Prostate gland (tissue), 2 donors: ENCODE results near the gene PSD4.

ENCODE experiments used
- CTCF ChIP-seq, 4 experiments: fragments of 200-600 bp in 2 of 4; fragments of 450-650 bp in 2 of 4; sonication (generic) in 2 of 4; IDR thresholded peaks; 1 replicate in 3 of 4; 2 replicates in 1 of 4; pipeline ENCODE4 v1.5.1; 2016 to 2019; ENCODE audit warnings: antibody characterized with exemption in 4 of 4, mild to moderate bottlenecking in 2 of 4, moderate library complexity in 2 of 4
- POLR2A ChIP-seq: fragments of 450-650 bp; IDR thresholded peaks from one replicate; pipeline ENCODE4 v1.6.1; 2016; ENCODE audit warnings: antibody characterized with exemption, mild to moderate bottlenecking
- POLR2AphosphoS5 ChIP-seq: sonication (generic); formaldehyde crosslinking; IDR thresholded peaks from one replicate; pipeline ENCODE4 v1.6.1; 2017; ENCODE audit warnings: antibody characterized with exemption

- no peak for TF ChIP-seq CTCF (IDR thresholded peaks at IDR 0.05)
- TF ChIP-seq POLR2AphosphoS5 = no peak
- no peak for TF ChIP-seq POLR2A
Measured at GRCh38 chr2:113219889-113220641, 46.3 kb downstream of the PSD4 start.
